Stimulated activated naive CD8-positive, alpha-beta T cell treated with anti-CD3 and anti-CD28 coated beads, Interleukin-15, Interleukin-2, amounts not matched to agents 100 ng/mL and 50 ng/mL, for 24 hours (primary cell): ENCODE measurements around the gene EGFL7.
A peak's percentile ranks its signal among the peaks of the same experiment; 100 is the strongest.
"Not testable (repeated sequence)": the region's sequence is repeated elsewhere in the genome, so short reads cannot be mapped to it uniquely, and the experiment has no call there.

Experiments
- H3K27ac Mint-ChIP-seq: one replicate; pipeline ENCODE4 v1.8.0; 2021; ENCODE audit warnings: mild to moderate bottlenecking, mixed read lengths
- H3K27me3 Mint-ChIP-seq: one replicate; pipeline ENCODE4 v1.8.0; 2021; ENCODE audit warnings: mixed read lengths
- H3K36me3 Mint-ChIP-seq: one replicate; pipeline ENCODE4 v1.8.0; 2021; ENCODE audit warnings: low read depth, mixed read lengths
- H3K4me1 Mint-ChIP-seq: one replicate; pipeline ENCODE4 v1.8.0; 2021; ENCODE audit warnings: low read depth, mixed read lengths
- H3K4me3 Mint-ChIP-seq: one replicate; pipeline ENCODE4 v1.8.0; 2021; ENCODE audit warnings: mild to moderate bottlenecking, mixed read lengths
- H3K9me3 Mint-ChIP-seq: one replicate; pipeline ENCODE4 v1.8.0; 2021; ENCODE audit warnings: mixed read lengths

Gene EGFL7

GRCh38 chr9:136695435-136695895, 32.7 kb downstream of the EGFL7 start:
- Mint-ChIP-seq H3K4me1 (peaks cover 5% of the 10 kb centered on the region), H3K4me3 (no peak overlapping the region), H3K27ac (no peak overlapping the region), H3K27me3 (peaks cover 9% of the 10 kb centered on the region), H3K36me3 (no peaks in the 10 kb centered on the region), H3K9me3 (no peaks in the 10 kb centered on the region)

- peaks cover 9% of the 10 kb centered on the region for H3K27me3 Mint-ChIP-seq
- no peaks in the 10 kb centered on the region for H3K36me3 Mint-ChIP-seq
- H3K4me3 Mint-ChIP-seq, result no peak overlapping the region
- no peak overlapping the region for H3K27ac Mint-ChIP-seq
- H3K9me3 Mint-ChIP-seq, result no peaks in the 10 kb centered on the region
- peaks cover 9% of the 10 kb centered on the region for H3K4me1 Mint-ChIP-seq
These were observed 33.2 kb downstream of the EGFL7 start for GRCh38 chr9:136695955-136696354.

DNA sequence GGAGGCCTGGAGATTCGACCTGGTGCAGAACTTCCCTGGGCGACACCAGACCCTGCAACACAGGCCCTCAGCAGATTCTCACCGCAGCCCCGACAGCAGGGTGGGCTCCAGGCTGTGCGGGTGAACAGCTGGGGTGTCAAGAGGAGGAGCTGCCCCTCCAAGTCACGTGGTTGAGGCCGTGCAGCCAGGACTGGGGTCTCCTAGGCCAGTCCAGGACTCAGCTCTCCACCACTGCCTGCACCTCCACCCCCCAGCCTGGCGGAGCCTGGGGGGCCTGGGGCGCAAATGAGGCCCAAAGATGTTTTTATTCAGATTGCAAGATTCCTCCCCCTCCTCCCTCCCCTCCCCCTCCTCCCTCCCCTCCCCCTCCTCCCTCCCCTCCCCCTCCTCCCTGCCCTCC, 33.8 kb downstream of the EGFL7 start:
- Mint-ChIP-seq H3K36me3 (no peaks in the 10 kb centered on the region), H3K4me3 (no peak overlapping the region), H3K27me3 (peaks cover 9% of the 10 kb centered on the region), H3K4me1 (peaks cover 14% of the 10 kb centered on the region), H3K27ac (no peak overlapping the region), H3K9me3 (no peaks in the 10 kb centered on the region)

- peaks cover 11% of the 10 kb centered on the region for H3K27me3 Mint-ChIP-seq
- H3K4me3 Mint-ChIP-seq, result no peak overlapping the region
- H3K36me3 Mint-ChIP-seq, result no peaks in the 10 kb centered on the region
- H3K27ac Mint-ChIP-seq, result no peak overlapping the region
- H3K4me1 Mint-ChIP-seq, result peaks cover 20% of the 10 kb centered on the region
- no peaks in the 10 kb centered on the region for H3K9me3 Mint-ChIP-seq
These were observed 34.6 kb downstream of the EGFL7 start for GRCh38 chr9:136697146-136697820.

- Mint-ChIP-seq H3K27me3 (peaks cover 10% of the 10 kb centered on the region), H3K9me3 (no peaks in the 10 kb centered on the region), H3K4me3 (no peak overlapping the region), H3K36me3 (no peaks in the 10 kb centered on the region), H3K27ac (no peak overlapping the region), H3K4me1 (peaks cover 22% of the 10 kb centered on the region)
These were observed 35.3 kb downstream of the EGFL7 start for GRCh38 chr9:136697821-136698526.

DNA sequence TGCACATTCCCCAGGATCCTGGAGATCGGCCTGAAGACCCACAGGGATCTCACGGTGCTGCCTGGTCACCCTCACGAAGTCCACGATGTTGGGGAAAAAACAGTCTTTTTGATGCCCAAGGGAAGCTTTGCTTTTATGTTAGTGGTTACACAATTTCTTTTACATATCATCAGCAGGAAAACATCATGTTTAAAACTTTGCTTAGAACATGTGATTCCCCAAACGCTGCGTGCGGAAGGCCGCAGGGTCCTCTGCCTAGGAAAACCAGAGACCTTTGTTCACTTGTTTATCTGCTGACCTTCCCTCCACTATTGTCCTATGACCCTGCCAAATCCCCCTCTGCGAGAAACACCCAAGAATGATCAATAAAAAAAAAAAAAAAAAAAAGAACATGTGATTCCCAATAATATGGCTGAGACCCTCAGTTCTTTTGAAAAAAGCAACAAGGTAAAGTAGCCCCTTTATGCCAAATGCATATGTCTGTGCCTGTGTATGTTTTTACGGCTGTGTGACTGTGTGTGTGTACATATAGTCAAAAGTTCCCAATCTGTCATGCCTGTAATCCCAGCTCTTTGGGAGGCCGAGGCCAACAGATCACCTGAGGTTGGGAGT, 36.0 kb downstream of the EGFL7 start:
- H3K4me3 Mint-ChIP-seq, result no peak overlapping the region
- no peak overlapping the region for H3K27ac Mint-ChIP-seq
- peaks cover 27% of the 10 kb centered on the region for H3K4me1 Mint-ChIP-seq
- no peaks in the 10 kb centered on the region for H3K36me3 Mint-ChIP-seq
- H3K9me3 Mint-ChIP-seq, result no peaks in the 10 kb centered on the region
- H3K27me3 Mint-ChIP-seq, result peaks cover 6% of the 10 kb centered on the region

GRCh38 chr9:136700304-136700703, 37.6 kb downstream of the EGFL7 start:
- Mint-ChIP-seq H3K9me3 (no peaks in the 10 kb centered on the region), H3K4me1 (peaks cover 27% of the 10 kb centered on the region), H3K27ac (no peak overlapping the region), H3K36me3 (no peaks in the 10 kb centered on the region), H3K27me3 (peaks cover 6% of the 10 kb centered on the region), H3K4me3 (no peak overlapping the region)

GRCh38 chr9:136700959-136701667, 38.4 kb downstream of the EGFL7 start:
- Mint-ChIP-seq H3K27me3 (peaks cover 13% of the 10 kb centered on the region), H3K4me3 (peak overlapping the region; percentile 83), H3K36me3 (no peaks in the 10 kb centered on the region), H3K4me1 (peaks cover 27% of the 10 kb centered on the region), H3K27ac (peak overlapping the region; percentile 89), H3K9me3 (no peaks in the 10 kb centered on the region)

DNA sequence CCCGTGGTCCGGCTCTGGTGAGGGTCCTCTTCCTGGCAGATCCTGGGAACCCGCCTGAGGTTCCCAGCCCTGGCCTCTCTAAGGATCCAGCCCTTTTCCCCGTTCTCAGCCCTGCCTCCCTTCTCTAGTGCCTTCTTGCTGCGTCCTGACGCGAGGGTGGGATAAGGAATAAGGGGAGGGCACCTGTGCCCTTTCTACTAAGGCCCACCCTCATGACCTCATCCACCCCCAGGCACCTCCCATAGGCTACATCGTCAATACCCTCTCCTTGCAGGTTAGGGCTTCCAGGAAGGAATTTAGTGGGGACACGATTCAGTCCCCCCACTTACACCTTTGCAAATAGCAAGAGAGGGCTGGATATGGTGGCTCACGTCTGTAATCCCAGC, 38.9 kb downstream of the EGFL7 start:
- Mint-ChIP-seq H3K27me3 (peaks cover 13% of the 10 kb centered on the region), H3K4me3 (peak overlapping the region; percentile 83), H3K27ac (peak overlapping the region; percentile 40), H3K4me1 (peaks cover 27% of the 10 kb centered on the region), H3K9me3 (no peaks in the 10 kb centered on the region), H3K36me3 (no peaks in the 10 kb centered on the region)

DNA sequence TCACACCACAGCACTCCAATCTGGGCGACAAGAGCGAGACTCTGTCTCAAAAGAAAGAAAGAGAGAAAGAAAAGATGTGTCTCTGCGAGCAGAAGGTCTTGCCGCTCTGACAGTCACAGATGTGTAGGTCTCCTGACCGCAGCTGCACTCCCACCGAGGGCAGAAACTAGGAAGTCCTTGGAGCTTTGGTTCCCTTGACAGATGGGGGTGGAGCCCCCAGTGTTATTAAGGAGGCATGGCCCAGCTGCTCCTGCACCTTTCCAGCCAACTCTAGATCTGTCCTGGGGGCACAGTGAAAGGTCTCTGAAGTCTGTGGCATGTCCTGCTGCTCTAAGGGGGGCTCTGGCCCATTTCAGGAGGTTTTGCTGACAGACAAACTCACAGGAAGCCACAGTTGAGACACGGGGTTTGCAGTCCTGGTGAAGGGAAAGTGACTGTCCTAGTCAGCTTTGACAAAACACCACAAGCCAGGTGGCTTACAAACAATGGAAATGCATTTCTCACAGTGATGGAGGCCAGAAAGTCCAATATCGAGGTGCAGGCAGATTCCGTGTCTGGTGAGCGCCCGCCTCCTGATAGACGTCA, 40.7 kb downstream of the EGFL7 start:
- Mint-ChIP-seq H3K9me3 (no peaks in the 10 kb centered on the region), H3K4me1 (peaks cover 27% of the 10 kb centered on the region), H3K36me3 (no peaks in the 10 kb centered on the region), H3K27ac (no peak overlapping the region), H3K4me3 (no peak overlapping the region), H3K27me3 (peaks cover 13% of the 10 kb centered on the region)

DNA sequence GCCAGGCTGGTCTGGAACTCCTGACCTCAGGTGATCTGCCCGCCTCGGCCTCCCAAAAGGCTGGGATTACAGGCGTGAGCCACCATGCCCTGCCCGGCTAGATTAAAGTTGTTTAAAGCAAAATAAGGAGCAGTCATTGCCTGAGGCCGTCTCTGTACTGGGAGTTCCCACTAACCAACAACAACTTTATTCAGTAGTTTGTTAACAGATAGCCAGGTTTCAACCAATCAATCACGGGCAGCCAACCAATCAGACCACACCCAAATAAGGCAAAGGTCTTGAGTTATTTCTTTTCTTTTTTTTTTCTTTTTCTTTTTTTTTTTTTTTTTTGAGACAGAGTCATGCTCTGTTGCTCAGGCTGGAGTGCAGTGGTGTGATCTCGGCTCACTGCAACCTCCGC, 42.0 kb downstream of the EGFL7 start:
- H3K9me3 Mint-ChIP-seq, H3K27ac Mint-ChIP-seq, H3K4me3 Mint-ChIP-seq, H3K36me3 Mint-ChIP-seq: not testable (repeated sequence)
- Mint-ChIP-seq H3K27me3 (peaks cover 13% of the 10 kb centered on the region), H3K4me1 (peaks cover 27% of the 10 kb centered on the region)

DNA sequence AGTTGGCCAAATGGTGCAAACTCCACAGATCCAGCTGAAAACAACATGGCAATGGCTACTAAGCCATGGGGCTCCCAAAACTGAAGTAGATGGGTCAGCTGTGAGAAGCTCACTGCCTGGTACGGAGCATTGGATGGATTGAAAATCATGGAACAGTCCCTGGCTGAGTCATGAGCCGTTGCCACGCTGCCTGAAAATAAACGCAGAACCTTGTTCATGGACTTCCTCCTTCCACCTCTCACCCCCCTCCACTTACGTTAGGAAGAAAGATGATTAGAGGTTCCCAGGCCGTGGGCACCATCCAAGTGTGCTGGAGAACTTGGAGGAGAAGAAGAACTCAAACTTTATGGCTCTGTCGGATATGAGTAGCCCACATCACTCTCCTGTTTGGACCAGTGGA, 42.8 kb downstream of the EGFL7 start:
- Mint-ChIP-seq H3K4me1 (peaks cover 22% of the 10 kb centered on the region), H3K27me3 (peaks cover 14% of the 10 kb centered on the region), H3K9me3 (no peaks in the 10 kb centered on the region), H3K27ac (no peak overlapping the region), H3K36me3 (no peaks in the 10 kb centered on the region), H3K4me3 (no peak overlapping the region)

DNA sequence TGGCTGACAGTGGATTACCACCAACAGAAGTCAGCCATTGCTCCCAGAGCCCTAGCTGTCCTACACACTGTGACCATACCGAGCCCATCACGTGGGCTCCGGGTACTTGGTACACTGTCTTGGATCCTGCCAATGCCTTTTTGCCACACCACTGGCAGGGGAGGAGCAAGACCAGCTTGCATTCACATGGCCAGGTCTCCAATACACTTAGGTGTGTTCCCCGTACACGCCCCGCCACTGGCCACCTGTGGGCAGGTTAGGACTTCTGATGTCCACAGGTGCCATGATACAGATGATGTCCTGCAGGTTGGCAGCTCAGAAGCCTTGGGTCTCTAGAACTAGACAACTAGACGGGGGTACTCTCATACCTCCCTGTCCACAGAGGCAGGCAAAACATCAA, 44.3 kb downstream of the EGFL7 start:
- no peaks in the 10 kb centered on the region for H3K9me3 Mint-ChIP-seq
- H3K4me3 Mint-ChIP-seq, result no peak overlapping the region
- H3K4me1 Mint-ChIP-seq, result peaks cover 10% of the 10 kb centered on the region
- H3K27ac Mint-ChIP-seq, result no peak overlapping the region
- H3K27me3 Mint-ChIP-seq, result peaks cover 26% of the 10 kb centered on the region
- H3K36me3 Mint-ChIP-seq, result no peaks in the 10 kb centered on the region

- Mint-ChIP-seq H3K4me1 (peaks cover 5% of the 10 kb centered on the region), H3K27me3 (peaks cover 23% of the 10 kb centered on the region), H3K4me3 (no peak overlapping the region), H3K36me3 (no peaks in the 10 kb centered on the region), H3K27ac (no peak overlapping the region), H3K9me3 (no peaks in the 10 kb centered on the region)
These were observed 45.3 kb downstream of the EGFL7 start for GRCh38 chr9:136707849-136708517.
